K562 (cell line): Measurements from ENCODE around the gene SPTLC1.
"Not testable (repeated sequence)": the region's sequence is repeated elsewhere in the genome, so short reads cannot be mapped to it uniquely, and the experiment has no call there.

Experiments used
- CREB3L1 ChIP-seq: fragments of 450-650 bp; IDR thresholded peaks from 2 replicates; pipeline ENCODE4 v1.6.1; 2014; ENCODE audit warnings: low read depth, mild to moderate bottlenecking, moderate library complexity, borderline replicate concordance
- CTCF ChIP-seq, 3 experiments: IDR thresholded peaks in 2 of 3; conservative IDR thresholded peaks in 1 of 3; 2 replicates each; pipeline ENCODE4 v1.5.1; 2011 to 2012; ENCODE audit warnings: low read length in 3 of 3, mild to moderate bottlenecking in 3 of 3, control low read depth in 2 of 3, improper control_type of control experiment in 1 of 3, inconsistent platforms in 1 of 3, low read depth in 1 of 3, mixed read lengths in 1 of 3, moderate library complexity in 1 of 3; ENCODE audit not compliant: insufficient read depth in 2 of 3
- ELF2 ChIP-seq: fragments of 250-450 bp; sonication (Bioruptor Pico); IDR thresholded peaks from 2 replicates; pipeline ENCODE4 v1.5.0; 2021; ENCODE audit warnings: mild to moderate bottlenecking
- IFI16 ChIP-seq: fragments of 250-450 bp; sonication (Bioruptor Pico); IDR thresholded peaks from 2 replicates; pipeline ENCODE4 v2.1.2; 2022; ENCODE audit warnings: mild to moderate bottlenecking, inconsistent platforms
- MAFK ChIP-seq: IDR thresholded peaks from 2 replicates; pipeline ENCODE4 v1.6.1; 2011; ENCODE audit warnings: low read length, improper control_type of control experiment
- NFIC ChIP-seq: fragments of 450-650 bp; IDR thresholded peaks from 2 replicates; pipeline ENCODE4 v1.6.1; 2017; ENCODE audit warnings: mild to moderate bottlenecking, inconsistent platforms
- PHF8 ChIP-seq: fragments of 200-600 bp; sonication (generic); IDR thresholded peaks from 2 replicates; pipeline ENCODE4 v1.6.1; 2012; ENCODE audit warnings: mixed run types, mild to moderate bottlenecking, inconsistent platforms, low read length, moderate library complexity, borderline replicate concordance
- POLR3A ChIP-seq: IDR thresholded peaks from 2 replicates; pipeline ENCODE4 v1.6.1; 2011; ENCODE audit warnings: borderline replicate concordance, mild to moderate bottlenecking, moderate library complexity; ENCODE audit not compliant: insufficient read length, insufficient read depth; ENCODE audit errors: extremely low read depth
- RBM22 ChIP-seq: fragments of 200-400 bp; formaldehyde crosslinking; IDR thresholded peaks from 2 replicates; pipeline ENCODE4 v1.6.1; 2018; ENCODE audit warnings: low read length, low read depth; ENCODE audit not compliant: poor library complexity, severe bottlenecking
- RFX1 ChIP-seq: fragments of 450-650 bp; IDR thresholded peaks from 2 replicates; pipeline ENCODE4 v1.6.1; 2016; ENCODE audit warnings: mild to moderate bottlenecking, moderate library complexity
- SP2 ChIP-seq: IDR thresholded peaks from 2 replicates; pipeline ENCODE4 v1.6.1; 2011; ENCODE audit warnings: mild to moderate bottlenecking, low read depth, low read length, moderate library complexity; ENCODE audit not compliant: poor library complexity, severe bottlenecking; ENCODE audit errors: extremely low read depth
- UBTF ChIP-seq, 2 experiments: IDR thresholded peaks; 2 replicates each; pipeline ENCODE4 v1.6.1; 2012; ENCODE audit warnings: improper control_type of control experiment in 2 of 2, low read depth in 2 of 2, low read length in 2 of 2, borderline replicate concordance in 1 of 2
- ZBTB12 ChIP-seq: fragments of 250-450 bp; sonication (Bioruptor Pico); IDR thresholded peaks from 2 replicates; pipeline ENCODE4 v1.4.0; 2020
- ZFX ChIP-seq: sonication (generic); formaldehyde crosslinking; IDR thresholded peaks from 2 replicates; pipeline ENCODE4 v1.8.0; 2022; ENCODE audit warnings: mild to moderate bottlenecking, missing genetic modification reagents, moderate library complexity

- not testable (repeated sequence) for TF ChIP-seq NFIC; ELF2 (CRISPR knock-in tag); CTCF (IDR thresholded peaks at IDR 0.05 in 2 of 3, conservative IDR thresholded peaks at IDR 0.05 in 1 of 3; ENCODE audit: insufficient read depth in 2 of 3, low read depth in 1 of 3, low read length in 3 of 3); MAFK; POLR3A; UBTF (IDR thresholded peaks at IDR 0.05; ENCODE audit: borderline replicate concordance in 1 of 2, low read depth in 2 of 2, low read length in 2 of 2); RBM22; RFX1; SP2; ZBTB12 (CRISPR knock-in tag); IFI16 (CRISPR knock-in tag); CREB3L1; ZFX (CRISPR knock-in tag); PHF8
Observed at GRCh38 chr9:92155736-92156135, 40.5 kb upstream of the SPTLC1 start.
